Stimulated activated CD4-positive, alpha-beta T cell treated with anti-CD3 and anti-CD28 coated beads, TNF-alpha, amount 100 ng/mL, for 1 hour (primary cell): ENCODE results near the gene SH2D3A.
"Not testable (repeated sequence)": the region's sequence is repeated elsewhere in the genome, so short reads cannot be mapped to it uniquely, and the experiment has no call there.

Experiments
- DNase-seq, 3 donors: peaks; one replicate each; pipeline ENCODE4 v3.0.0-alpha.2; 2020; ENCODE audit warnings: low read depth in 3 of 3, low spot score in 1 of 3

SH2D3A gene

GRCh38 chr19:6761053-6761676, 6.1 kb downstream of the SH2D3A start:
- DNase-seq = no peak

GRCh38 chr19:6760606-6761005, 6.6 kb downstream of the SH2D3A start:
- DNase-seq = no peak

GRCh38 chr19:6754653-6755463, 12.4 kb downstream of the SH2D3A start:
- DNase-seq = no peak

GRCh38 chr19:6754136-6754535, 13.1 kb downstream of the SH2D3A start:
- no peak for DNase-seq

- DNase-seq = peak; percentile 46 to 76 (median 49)
Measured at GRCh38 chr19:6753178-6754031, 13.8 kb downstream of the SH2D3A start.

- no peak for DNase-seq
Measured at GRCh38 chr19:6752256-6753177, 14.7 kb downstream of the SH2D3A start.

- DNase-seq = no peak
Measured at GRCh38 chr19:6751189-6751588, 16.0 kb downstream of the SH2D3A start.

- DNase-seq = no peak
Measured at GRCh38 chr19:6750062-6750461, 17.2 kb downstream of the SH2D3A start.

GRCh38 chr19:6748543-6748942, 18.7 kb downstream of the SH2D3A start:
- DNase-seq = not testable (repeated sequence)

GRCh38 chr19:6745965-6746364, 21.3 kb downstream of the SH2D3A start:
- no peak for DNase-seq

- no peak for DNase-seq
Measured at GRCh38 chr19:6744381-6745301, 22.6 kb downstream of the SH2D3A start.

- no peak for DNase-seq
Measured at GRCh38 chr19:6743714-6744380, 23.4 kb downstream of the SH2D3A start.

- DNase-seq = no peak
Measured at GRCh38 chr19:6743066-6743465, 24.2 kb downstream of the SH2D3A start.

GRCh38 chr19:6740589-6741343, 26.5 kb downstream of the SH2D3A start:
- no peak for DNase-seq

GRCh38 chr19:6739883-6740588, 27.2 kb downstream of the SH2D3A start:
- no peak for DNase-seq

GRCh38 chr19:6739390-6739882, 27.8 kb downstream of the SH2D3A start, which contains the start of gene TRIP10:
TSS of gene TRIP10 (plus strand) at chr19:6739680. CDS start at chr19:6739762, 82 bp downstream.
- DNase-seq = peak; percentile 56 to 78 (median 77)

GRCh38 chr19:6738787-6739389, 28.3 kb downstream of the SH2D3A start:
- peak in 1 of 3 donors; percentile 24 for DNase-seq
